ENCODE measurements around the gene MBOAT1.

- TF ChIP-seq CTCF (IDR thresholded peaks at IDR 0.05; ENCODE audit: insufficient read depth, low read length) (no peak), POLR2AphosphoS5 (IDR thresholded peaks at IDR 0.05; ENCODE audit: low read depth) (no peak), GABPA (IDR thresholded peaks at IDR 0.05; ENCODE audit: low read depth) (no peak), SPI1 (IDR thresholded peaks at IDR 0.05; ENCODE audit: borderline replicate concordance, low read depth) (no peak)
- TF ChIP-seq, protein P1, sequence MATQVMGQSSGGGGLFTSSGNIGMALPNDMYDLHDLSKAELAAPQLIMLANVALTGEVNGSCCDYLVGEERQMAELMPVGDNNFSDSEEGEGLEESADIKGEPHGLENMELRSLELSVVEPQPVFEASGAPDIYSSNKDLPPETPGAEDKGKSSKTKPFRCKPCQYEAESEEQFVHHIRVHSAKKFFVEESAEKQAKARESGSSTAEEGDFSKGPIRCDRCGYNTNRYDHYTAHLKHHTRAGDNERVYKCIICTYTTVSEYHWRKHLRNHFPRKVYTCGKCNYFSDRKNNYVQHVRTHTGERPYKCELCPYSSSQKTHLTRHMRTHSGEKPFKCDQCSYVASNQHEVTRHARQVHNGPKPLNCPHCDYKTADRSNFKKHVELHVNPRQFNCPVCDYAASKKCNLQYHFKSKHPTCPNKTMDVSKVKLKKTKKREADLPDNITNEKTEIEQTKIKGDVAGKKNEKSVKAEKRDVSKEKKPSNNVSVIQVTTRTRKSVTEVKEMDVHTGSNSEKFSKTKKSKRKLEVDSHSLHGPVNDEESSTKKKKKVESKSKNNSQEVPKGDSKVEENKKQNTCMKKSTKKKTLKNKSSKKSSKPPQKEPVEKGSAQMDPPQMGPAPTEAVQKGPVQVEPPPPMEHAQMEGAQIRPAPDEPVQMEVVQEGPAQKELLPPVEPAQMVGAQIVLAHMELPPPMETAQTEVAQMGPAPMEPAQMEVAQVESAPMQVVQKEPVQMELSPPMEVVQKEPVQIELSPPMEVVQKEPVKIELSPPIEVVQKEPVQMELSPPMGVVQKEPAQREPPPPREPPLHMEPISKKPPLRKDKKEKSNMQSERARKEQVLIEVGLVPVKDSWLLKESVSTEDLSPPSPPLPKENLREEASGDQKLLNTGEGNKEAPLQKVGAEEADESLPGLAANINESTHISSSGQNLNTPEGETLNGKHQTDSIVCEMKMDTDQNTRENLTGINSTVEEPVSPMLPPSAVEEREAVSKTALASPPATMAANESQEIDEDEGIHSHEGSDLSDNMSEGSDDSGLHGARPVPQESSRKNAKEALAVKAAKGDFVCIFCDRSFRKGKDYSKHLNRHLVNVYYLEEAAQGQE (IDR thresholded peaks at IDR 0.05; ENCODE audit: insufficient replicate concordance, low read depth) = no peak
Measured at GRCh38 chr6:20126102-20126752, 86.0 kb downstream of the MBOAT1 start.

Data from HL-60 (cell line).